ENCODE data around the gene GSTM1. TPM values are rescaled to one million over a fixed set of nuclear protein-coding genes. Genes with fewer than 3 reads are reported as not detected.

Gene GSTM1
- total RNA-seq, 4 donors from 2014 or later: 0.83 to 299 TPM; not detected in 2

DNA sequence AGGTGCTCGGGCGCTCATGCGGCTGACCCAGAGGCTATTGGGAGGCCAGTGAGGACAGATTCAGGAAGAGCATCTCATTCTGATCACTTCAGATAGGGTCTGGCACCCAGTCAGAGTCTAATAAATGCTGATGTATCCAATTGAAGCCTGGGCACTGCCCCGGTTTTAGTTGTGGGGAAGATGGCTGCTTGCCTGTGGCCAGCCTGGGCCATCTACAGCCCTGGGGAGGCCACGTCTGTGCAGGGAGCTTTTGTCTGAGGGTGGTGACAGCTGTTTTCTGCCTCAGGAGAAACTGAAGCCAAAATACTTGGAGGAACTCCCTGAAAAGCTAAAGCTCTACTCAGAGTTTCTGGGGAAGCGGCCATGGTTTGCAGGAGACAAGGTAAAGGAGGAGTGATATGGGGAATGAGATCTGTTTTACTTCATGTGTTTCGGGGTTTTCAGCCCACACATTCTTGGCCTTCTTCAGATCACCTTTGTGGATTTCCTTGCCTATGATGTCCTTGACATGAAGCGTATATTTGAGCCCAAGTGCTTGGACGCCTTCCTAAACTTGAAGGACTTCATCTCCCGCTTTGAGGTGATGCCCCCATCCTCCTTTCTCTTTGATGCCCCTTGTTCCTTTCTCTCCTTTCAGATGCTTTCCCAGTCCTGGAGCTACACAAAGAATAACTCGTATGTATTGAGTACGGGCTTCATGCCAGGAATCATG lies 27.2 kb downstream of the GSTM1 start:
- TF ChIP-seq, protein P1, sequence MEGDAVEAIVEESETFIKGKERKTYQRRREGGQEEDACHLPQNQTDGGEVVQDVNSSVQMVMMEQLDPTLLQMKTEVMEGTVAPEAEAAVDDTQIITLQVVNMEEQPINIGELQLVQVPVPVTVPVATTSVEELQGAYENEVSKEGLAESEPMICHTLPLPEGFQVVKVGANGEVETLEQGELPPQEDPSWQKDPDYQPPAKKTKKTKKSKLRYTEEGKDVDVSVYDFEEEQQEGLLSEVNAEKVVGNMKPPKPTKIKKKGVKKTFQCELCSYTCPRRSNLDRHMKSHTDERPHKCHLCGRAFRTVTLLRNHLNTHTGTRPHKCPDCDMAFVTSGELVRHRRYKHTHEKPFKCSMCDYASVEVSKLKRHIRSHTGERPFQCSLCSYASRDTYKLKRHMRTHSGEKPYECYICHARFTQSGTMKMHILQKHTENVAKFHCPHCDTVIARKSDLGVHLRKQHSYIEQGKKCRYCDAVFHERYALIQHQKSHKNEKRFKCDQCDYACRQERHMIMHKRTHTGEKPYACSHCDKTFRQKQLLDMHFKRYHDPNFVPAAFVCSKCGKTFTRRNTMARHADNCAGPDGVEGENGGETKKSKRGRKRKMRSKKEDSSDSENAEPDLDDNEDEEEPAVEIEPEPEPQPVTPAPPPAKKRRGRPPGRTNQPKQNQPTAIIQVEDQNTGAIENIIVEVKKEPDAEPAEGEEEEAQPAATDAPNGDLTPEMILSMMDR (IDR thresholded peaks at IDR 0.05): no peak
- no peak for TF ChIP-seq POLR2A (IDR thresholded peaks at IDR 0.05)
- Histone ChIP-seq H3K4me3 (no peak overlapping the region), H3K27ac (peak overlapping the region in 2 of 4 donors; percentile 77 to 85), H3K36me3 (no peaks in the 10 kb centered on the region), H3K9me3 (no peaks in the 10 kb centered on the region), H3K4me1 (peaks cover 24 to 54% (median 48%) of the 10 kb centered on the region in 3 donors), H3K27me3 (no peaks in the 10 kb centered on the region)
- 84 to 90% methylated on average over 11 to 12 of the region's 12 CpGs for WGBS, 2 donors
- intact Hi-C loops (cut with DNase I): no loop called here
- no peak for DNase-seq

DNA sequence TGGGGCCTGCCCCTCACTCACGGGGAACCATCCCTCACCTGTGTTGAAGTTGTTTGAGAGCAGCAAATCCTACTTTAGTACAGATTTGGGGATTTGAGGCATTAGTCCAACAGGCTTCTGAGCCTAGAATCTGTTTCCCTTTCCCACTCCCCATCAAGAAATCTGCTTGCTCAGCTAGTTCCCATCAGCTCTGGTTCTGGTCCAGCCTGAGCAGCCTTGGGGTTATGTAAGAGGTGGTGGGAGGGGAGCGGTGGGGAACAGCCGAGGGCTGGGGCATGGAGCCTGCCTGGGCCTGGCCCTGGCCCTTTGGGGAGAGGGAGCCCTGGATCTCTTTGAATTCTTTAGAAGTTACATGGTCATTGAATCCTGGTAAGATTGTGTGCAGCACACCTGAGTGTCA lies 28.5 kb downstream of the GSTM1 start:
- WGBS, 2 donors: 40 to 60% methylated on average over 1 of the region's 3 CpGs
- H3K27me3 ChIP-seq: no peaks in the 10 kb centered on the region
- DNase-seq: no peak
- peak overlapping the region; percentile 71 to 85 (median 76) for H3K27ac ChIP-seq
- H3K4me1 ChIP-seq: peaks cover 24 to 56% (median 48%) of the 10 kb centered on the region in 3 donors
- intact Hi-C loops (cut with DNase I): no loop called here
- TF ChIP-seq, protein P1 (IDR thresholded peaks at IDR 0.05): no peak
- no peak for TF ChIP-seq POLR2A (IDR thresholded peaks at IDR 0.05)
- no peak overlapping the region for H3K4me3 ChIP-seq
- no peaks in the 10 kb centered on the region for H3K9me3 ChIP-seq
- no peaks in the 10 kb centered on the region for H3K36me3 ChIP-seq

DNA sequence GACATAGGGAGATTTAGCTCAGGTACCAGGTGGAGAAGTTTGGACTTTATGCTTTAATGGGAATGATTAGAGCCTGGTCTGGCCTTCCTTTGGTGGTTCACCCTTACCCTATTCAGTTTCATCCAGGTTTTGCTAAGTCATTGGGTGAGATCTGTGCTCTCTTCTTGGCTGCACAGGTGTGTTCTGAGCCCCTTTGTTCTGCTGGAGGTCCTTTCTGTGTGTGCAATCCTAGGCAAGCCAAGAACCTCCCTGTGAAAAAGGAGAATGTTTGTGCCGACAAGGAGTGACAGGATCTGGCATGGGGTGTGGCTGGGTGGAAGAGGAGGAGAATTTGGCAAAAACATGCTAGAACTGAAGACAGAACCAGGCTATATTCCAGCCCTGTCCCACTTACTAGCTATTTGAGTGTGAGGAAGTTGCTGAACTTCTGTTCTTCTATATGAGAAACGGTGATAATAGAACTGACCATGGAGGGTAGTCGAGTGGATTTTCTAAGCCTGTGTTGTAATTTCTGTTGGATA lies 29.0 kb downstream of the GSTM1 start:
- TF ChIP-seq, protein P1 (IDR thresholded peaks at IDR 0.05): no peak
- no peak for TF ChIP-seq POLR2A (IDR thresholded peaks at IDR 0.05)
- no peaks in the 10 kb centered on the region for H3K27me3 ChIP-seq
- no peak for DNase-seq
- 34 to 52% methylated on average over 3 of the region's 3 CpGs for WGBS, 2 donors
- no peaks in the 10 kb centered on the region for H3K36me3 ChIP-seq
- peak overlapping the region; percentile 71 to 85 (median 76) for H3K27ac ChIP-seq
- peaks cover 24 to 56% (median 48%) of the 10 kb centered on the region in 3 donors for H3K4me1 ChIP-seq
- intact Hi-C loops (cut with DNase I): no loop called here
- no peak overlapping the region for H3K4me3 ChIP-seq
- H3K9me3 ChIP-seq: no peaks in the 10 kb centered on the region

DNA sequence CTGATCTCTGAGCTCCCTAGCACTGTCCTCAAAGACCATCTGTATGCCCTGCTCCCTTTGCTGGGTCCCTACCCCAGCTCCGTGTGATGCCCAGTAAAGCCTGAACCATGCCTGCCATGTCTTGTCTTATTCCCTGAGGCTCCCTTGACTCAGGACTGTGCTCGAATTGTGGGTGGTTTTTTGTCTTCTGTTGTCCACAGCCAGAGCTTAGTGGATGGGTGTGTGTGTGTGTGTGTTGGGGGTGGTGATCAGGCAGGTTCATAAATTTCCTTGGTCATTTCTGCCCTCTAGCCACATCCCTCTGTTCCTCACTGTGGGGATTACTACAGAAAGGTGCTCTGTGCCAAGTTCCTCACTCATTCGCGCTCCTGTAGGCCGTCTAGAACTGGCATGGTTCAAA lies 30.1 kb downstream of the GSTM1 start:
- Histone ChIP-seq H3K4me1 (peaks cover 24 to 56% (median 48%) of the 10 kb centered on the region in 3 donors), H3K4me3 (no peak overlapping the region), H3K36me3 (no peaks in the 10 kb centered on the region), H3K27me3 (no peaks in the 10 kb centered on the region), H3K27ac (peak overlapping the region; percentile 71 to 85 (median 76)), H3K9me3 (no peaks in the 10 kb centered on the region)
- TF ChIP-seq POLR2A (IDR thresholded peaks at IDR 0.05): no peak
- TF ChIP-seq, protein P1 (IDR thresholded peaks at IDR 0.05): no peak
- intact Hi-C loops (cut with DNase I): no loop called here
- DNase-seq: no peak
- WGBS, 2 donors: 48 to 55% methylated on average over 5 of the region's 5 CpGs

DNA sequence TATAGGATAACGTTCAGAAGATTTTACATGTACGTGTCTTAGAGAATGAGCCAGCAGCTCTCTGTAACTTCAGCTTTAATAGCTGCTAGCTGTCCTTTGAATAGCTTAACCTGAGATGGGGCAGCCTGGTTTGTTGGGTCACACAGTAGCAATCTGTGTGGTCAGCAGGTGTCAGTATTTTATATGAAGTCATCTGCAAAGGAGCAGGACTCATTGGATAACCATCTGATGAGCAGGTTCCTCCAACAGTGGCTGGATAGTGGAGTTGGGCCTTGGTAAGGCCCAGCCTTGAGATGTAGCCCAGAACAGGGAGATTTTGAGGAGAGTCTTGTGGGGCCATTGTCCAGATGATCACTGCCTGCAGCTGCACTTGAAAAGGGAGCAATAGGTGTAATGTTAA lies 30.9 kb downstream of the GSTM1 start:
- H3K27ac ChIP-seq: peak overlapping the region; percentile 57 to 85 (median 76)
- no peak overlapping the region for H3K4me3 ChIP-seq
- H3K36me3 ChIP-seq: no peaks in the 10 kb centered on the region
- no peaks in the 10 kb centered on the region for H3K9me3 ChIP-seq
- H3K4me1 ChIP-seq: peaks cover 24 to 56% (median 48%) of the 10 kb centered on the region in 3 donors
- 79 to 86% methylated on average over 2 of the region's 2 CpGs for WGBS, 2 donors
- no peaks in the 10 kb centered on the region for H3K27me3 ChIP-seq
- intact Hi-C loops (cut with DNase I): no loop called here
- no peak for DNase-seq
- no peak for TF ChIP-seq POLR2A (IDR thresholded peaks at IDR 0.05)

All from esophagus squamous epithelium (tissue), 5 donors.